Activated CD8-positive, alpha-beta memory T cell treated with anti-CD3 and anti-CD28 coated beads for 48 hours (primary cell): ENCODE measurements around the gene GPANK1.

Experiments used
- DNase-seq, 3 experiments: peaks; one replicate each; pipeline ENCODE4 v3.0.0-alpha.2; 2020; ENCODE audit warnings: low read depth in 2 of 3, low spot score in 2 of 3

GPANK1 gene

GRCh38 chr6:31691564-31692108 is 26.8 kb upstream of the GPANK1 start:
- DNase-seq = no peak

GRCh38 chr6:31691078-31691463 is 26.3 kb upstream of the GPANK1 start:
- no peak for DNase-seq

- DNase-seq = no peak
These were observed 25.7 kb upstream of the GPANK1 start for GRCh38 chr6:31690231-31691077.

- no peak for DNase-seq
These were observed 24.7 kb upstream of the GPANK1 start for GRCh38 chr6:31689249-31690110.

GRCh38 chr6:31687860-31688693 is 23.3 kb upstream of the GPANK1 start:
- no peak for DNase-seq

- DNase-seq = no peak
These were observed 22.5 kb upstream of the GPANK1 start for GRCh38 chr6:31687321-31687720.

GRCh38 chr6:31686483-31686882 is 21.7 kb upstream of the GPANK1 start:
- no peak for DNase-seq

GRCh38 chr6:31683591-31683990 is 18.8 kb upstream of the GPANK1 start:
- no peak for DNase-seq

GRCh38 chr6:31681135-31681671 is 16.4 kb upstream of the GPANK1 start:
- no peak for DNase-seq

GRCh38 chr6:31680226-31681134 is 15.7 kb upstream of the GPANK1 start, which contains the start of gene LY6G5C:
Gene LY6G5C, minus strand, starts transcription at chr6:31681067. Its CDS starts 694 bp downstream, at chr6:31680373.
- peak in 1 of 3 experiments; percentile 32 for DNase-seq

GRCh38 chr6:31677955-31678354 is 13.2 kb upstream of the GPANK1 start:
- DNase-seq = no peak

- no peak for DNase-seq
These were observed 12.1 kb upstream of the GPANK1 start for GRCh38 chr6:31676904-31677303.

GRCh38 chr6:31676322-31676903 is 11.6 kb upstream of the GPANK1 start:
- DNase-seq = no peak

- no peak for DNase-seq
These were observed 4.9 kb upstream of the GPANK1 start, which contains the start of gene LY6G5B for GRCh38 chr6:31669676-31670075. Gene LY6G5B, plus strand, starts transcription at chr6:31669976. Its CDS starts 975 bp downstream, at chr6:31670951.

GRCh38 chr6:31666337-31666965 is 1.7 kb upstream of the GPANK1 start:
- DNase-seq = no peak

- peak; percentile 80 to 95 (median 90) for DNase-seq
These were observed 922 bp upstream of the GPANK1 start, which contains the start of gene CSNK2B for GRCh38 chr6:31665501-31666336. Gene CSNK2B, plus strand, starts transcription at chr6:31666080. Its CDS starts 752 bp downstream, at chr6:31666832.

- no peak for DNase-seq
These were observed 622 bp downstream of the GPANK1 start for GRCh38 chr6:31663961-31664789.
